A673 (cell line): Measurements from ENCODE around the gene RTN4.

Experiments
- CTCF ChIP-seq: fragments of 300-800, 200-600 bp; sonication (generic); conservative IDR thresholded peaks from 2 replicates; pipeline ENCODE4 v1.5.1; 2017; ENCODE audit warnings: low read depth, mild to moderate bottlenecking, antibody characterized with exemption, low read length, moderate library complexity, mixed read lengths
- EZH2 ChIP-seq: fragments of 200-600 bp; sonication (generic); IDR thresholded peaks from 2 replicates; pipeline ENCODE4 v1.6.1; 2017; ENCODE audit warnings: borderline replicate concordance, low read depth, mild to moderate bottlenecking, mixed read lengths, antibody characterized with exemption, low read length; ENCODE audit not compliant: poor library complexity, severe bottlenecking

- TF ChIP-seq EZH2 (no peak), CTCF (no peak)
Observed at GRCh38 chr2:55017880-55018279, 32.4 kb downstream of the RTN4 start.
